Upper lobe of left lung (tissue), 6 donors: ENCODE data around the gene NSD2. TPM values are rescaled to one million over a fixed set of nuclear protein-coding genes. Genes with fewer than 3 reads are reported as not detected.

Experiments used
- ATAC-seq, 2 donors: fragments of 200-7000 bp; cut with Tn5 transposase; one replicate each; pipeline ENCODE4 v1.9.1; 2022; ENCODE audit warnings: mild to moderate bottlenecking in 2 of 2, moderate library complexity in 2 of 2; ENCODE audit not compliant: low FRiP score in 2 of 2
- DNase-seq, 2 donors: peaks; one replicate each; pipeline ENCODE4 v3.0.0-alpha.2; 2019 to 2020
- H3K27ac ChIP-seq, 4 donors: fragments of 200-600 bp; sonication (generic); one replicate each; pipeline ENCODE4 v1.5.1; 2016 to 2019
- H3K27me3 ChIP-seq, 4 donors: fragments of 200-600 bp; sonication (generic); one replicate each; pipeline ENCODE4 v1.5.1; 2017 to 2019
- H3K36me3 ChIP-seq, 4 donors: fragments of 200-600 bp; sonication (generic); one replicate each; pipeline ENCODE4 v1.5.1; 2016 to 2019
- H3K4me1 ChIP-seq, 4 donors: fragments of 200-600 bp; sonication (generic); one replicate each; pipeline ENCODE4 v1.5.1; 2018 to 2019
- H3K4me3 ChIP-seq, 4 donors: fragments of 200-600 bp; sonication (generic); one replicate each; pipeline ENCODE4 v1.5.1; 2017 to 2019; ENCODE audit warnings: mild to moderate bottlenecking in 2 of 4, moderate library complexity in 1 of 4
- H3K9me3 ChIP-seq, 4 donors: fragments of 200-600 bp; sonication (generic); one replicate each; pipeline ENCODE4 v1.5.1; 2018 to 2019
- EP300 ChIP-seq, 4 donors: sonication (generic); formaldehyde crosslinking; IDR thresholded peaks; one replicate each; pipeline ENCODE4 v1.5.1; 2017; ENCODE audit warnings: antibody characterized with exemption in 4 of 4, control low read depth in 2 of 4
- POLR2A ChIP-seq, 4 donors: fragments of 450-650 bp; IDR thresholded peaks; one replicate each; pipeline ENCODE4 v1.5.1; 2016 to 2017; ENCODE audit warnings: antibody characterized with exemption in 4 of 4, mild to moderate bottlenecking in 2 of 4
- POLR2AphosphoS5 ChIP-seq, 2 donors: sonication (generic); formaldehyde crosslinking; IDR thresholded peaks; one replicate each; pipeline ENCODE4 v1.5.1; 2017; ENCODE audit warnings: antibody characterized with exemption in 2 of 2
- WGBS, 2 donors: methylation state at CpG; one replicate each; pipeline ENCODE4 v1.1.5; 2017 to 2018; 5-methylcytosine and 5-hydroxymethylcytosine counted together
- total RNA-seq, 6 donors: library from RNA; depleted of rRNA in 4 of 6; stranded (reverse); fragments of >200 nt in 4 of 6; gene quantifications; one replicate each; pipeline versions ENCODE4 v1.1.0 to v1.2.1, GENCODE V29; 2016 to 2021
- TF ChIP-seq, protein P1 (sequence below), 6 experiments: fragments of 450-650 bp in 4 of 6; fragments of 200-600 bp in 2 of 6; sonication (generic) in 2 of 6; IDR thresholded peaks; one replicate each; pipeline ENCODE4 v1.5.1; 2016 to 2019; ENCODE audit warnings: antibody characterized with exemption in 6 of 6
- donor health status: DM: no; HTN: no; CAD: no; lungs with moderate emphysema.
- donor health status: DM: no; HTN: yes; CAD: no; lungs with severe emphysema.

NSD2 gene
- total RNA-seq, 6 donors from 2014 or later, result 35.7 to 164 (median 53.1) TPM

DNA sequence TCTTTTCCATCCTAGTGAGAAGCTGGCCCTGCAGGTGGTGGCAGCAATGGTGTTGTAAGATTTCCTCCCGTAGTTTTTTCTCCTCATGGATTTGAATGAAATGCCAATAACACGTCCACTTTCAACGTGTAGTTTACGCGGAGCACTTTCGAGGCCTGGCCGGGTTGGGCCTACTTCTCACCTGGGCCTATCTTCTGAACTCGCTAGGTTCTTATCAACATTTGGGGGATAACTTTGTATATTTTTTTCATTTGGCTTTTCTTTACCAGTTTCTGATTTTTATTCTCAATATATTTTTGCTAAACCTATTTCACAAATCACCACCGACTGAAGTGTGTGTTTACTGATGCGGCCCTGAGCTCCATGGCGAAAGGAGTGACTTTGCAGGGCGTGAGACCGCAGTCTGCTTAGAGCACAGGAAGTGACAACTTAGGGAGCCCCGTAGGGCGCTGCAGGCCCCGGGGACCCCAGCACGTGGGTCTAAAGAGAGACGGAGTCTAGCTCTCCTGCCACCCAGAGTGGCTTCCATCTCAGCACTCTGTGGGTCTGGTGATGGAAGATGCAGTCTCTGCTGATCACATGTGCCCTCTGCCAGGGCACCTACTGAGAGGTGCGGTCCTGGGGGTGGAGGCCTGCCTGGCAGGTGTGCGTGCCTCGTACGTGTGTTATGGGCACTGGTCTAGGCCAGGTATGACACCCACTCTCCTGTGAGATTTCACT lies 108.4 kb downstream of the NSD2 start:
- Histone ChIP-seq H3K4me1 (peaks cover 0 to 14% (median 6%) of the 10 kb centered on the region in 4 donors), H3K9me3 (no peaks in the 10 kb centered on the region), H3K27me3 (no peaks in the 10 kb centered on the region), H3K4me3 (no peak overlapping the region), H3K36me3 (peaks cover 14 to 100% (median 80%) of the 10 kb centered on the region in 4 donors), H3K27ac (no peak overlapping the region)
- no peak for ATAC-seq
- peak in 1 of 2 donors; percentile 41 for DNase-seq
- no peak for TF ChIP-seq POLR2AphosphoS5 (IDR thresholded peaks at IDR 0.05)
- TF ChIP-seq, protein P1, sequence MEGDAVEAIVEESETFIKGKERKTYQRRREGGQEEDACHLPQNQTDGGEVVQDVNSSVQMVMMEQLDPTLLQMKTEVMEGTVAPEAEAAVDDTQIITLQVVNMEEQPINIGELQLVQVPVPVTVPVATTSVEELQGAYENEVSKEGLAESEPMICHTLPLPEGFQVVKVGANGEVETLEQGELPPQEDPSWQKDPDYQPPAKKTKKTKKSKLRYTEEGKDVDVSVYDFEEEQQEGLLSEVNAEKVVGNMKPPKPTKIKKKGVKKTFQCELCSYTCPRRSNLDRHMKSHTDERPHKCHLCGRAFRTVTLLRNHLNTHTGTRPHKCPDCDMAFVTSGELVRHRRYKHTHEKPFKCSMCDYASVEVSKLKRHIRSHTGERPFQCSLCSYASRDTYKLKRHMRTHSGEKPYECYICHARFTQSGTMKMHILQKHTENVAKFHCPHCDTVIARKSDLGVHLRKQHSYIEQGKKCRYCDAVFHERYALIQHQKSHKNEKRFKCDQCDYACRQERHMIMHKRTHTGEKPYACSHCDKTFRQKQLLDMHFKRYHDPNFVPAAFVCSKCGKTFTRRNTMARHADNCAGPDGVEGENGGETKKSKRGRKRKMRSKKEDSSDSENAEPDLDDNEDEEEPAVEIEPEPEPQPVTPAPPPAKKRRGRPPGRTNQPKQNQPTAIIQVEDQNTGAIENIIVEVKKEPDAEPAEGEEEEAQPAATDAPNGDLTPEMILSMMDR (IDR thresholded peaks at IDR 0.05), result no peak
- no peak for TF ChIP-seq POLR2A (IDR thresholded peaks at IDR 0.05)
- TF ChIP-seq EP300 (IDR thresholded peaks at IDR 0.05), result no peak
- 89 to 94% methylated on average over 22 of the region's 22 CpGs for WGBS, 2 donors

DNA sequence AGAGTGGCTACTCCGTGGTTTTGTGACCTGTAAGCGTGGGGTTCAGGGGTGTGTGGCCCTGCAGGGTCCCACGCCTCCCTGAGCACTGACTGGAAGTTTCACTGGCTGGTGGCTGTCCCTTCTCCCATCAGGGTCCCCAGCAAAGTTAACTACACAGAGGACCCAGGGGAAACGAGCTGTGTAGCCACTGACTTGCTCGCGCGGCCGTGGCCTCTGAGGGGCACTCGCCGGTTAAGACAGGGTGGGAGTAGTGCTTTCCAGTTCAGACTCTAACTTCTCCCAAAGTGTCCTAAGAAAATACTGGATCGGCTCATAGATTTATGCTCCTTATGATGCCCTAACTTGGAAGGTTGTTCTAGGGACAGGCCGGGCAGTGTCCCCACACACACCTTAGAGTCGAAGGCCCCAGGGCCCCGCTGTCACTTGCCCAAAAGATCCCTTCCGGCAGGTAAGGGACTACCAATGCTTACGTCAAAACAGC lies 109.4 kb downstream of the NSD2 start:
- ATAC-seq (no peak), DNase-seq (peak in 1 of 2 donors; percentile 41)
- TF ChIP-seq POLR2A (IDR thresholded peaks at IDR 0.05), result no peak

DNA sequence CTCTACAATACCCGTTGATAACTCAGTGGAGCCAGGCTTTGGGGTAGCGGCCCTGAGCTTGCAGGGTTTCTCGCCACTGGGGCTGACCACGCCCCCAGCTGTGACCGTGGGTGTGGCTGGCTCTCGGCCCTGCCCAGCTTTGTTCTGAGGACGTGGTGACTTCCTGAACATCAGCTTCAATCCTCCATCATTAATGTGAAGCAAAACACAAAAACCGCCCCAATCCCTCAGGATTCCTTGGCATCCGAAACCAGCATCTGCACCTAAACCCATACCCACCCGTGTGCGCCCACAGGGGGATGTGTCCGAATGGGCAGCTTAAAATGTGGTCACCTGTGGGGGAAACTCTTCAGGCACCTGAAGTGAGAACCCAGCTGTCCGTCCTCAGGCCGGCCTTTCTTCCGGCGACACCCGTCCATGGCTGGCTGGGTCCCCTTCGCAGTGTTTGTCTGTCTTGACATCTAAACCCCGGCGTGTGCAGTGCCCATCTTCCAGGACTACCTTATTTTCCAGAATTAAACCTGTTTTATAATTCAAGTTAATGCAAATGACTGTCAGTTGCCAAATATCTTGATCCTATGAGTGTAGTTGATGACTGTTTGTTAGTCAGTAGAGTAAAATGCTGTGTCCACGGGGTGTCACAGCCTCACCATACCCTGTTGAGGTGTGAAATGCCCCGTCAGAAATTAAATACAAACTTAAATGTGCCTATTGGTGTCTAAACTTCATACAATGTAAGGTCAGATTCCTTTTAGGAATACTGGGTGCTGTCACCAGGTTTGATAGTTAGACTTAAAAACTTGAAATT lies 110.3 kb downstream of the NSD2 start:
- no peak for ATAC-seq
- H3K9me3 ChIP-seq, result no peaks in the 10 kb centered on the region
- TF ChIP-seq POLR2A (IDR thresholded peaks at IDR 0.05) (no peak), POLR2AphosphoS5 (IDR thresholded peaks at IDR 0.05) (no peak), EP300 (IDR thresholded peaks at IDR 0.05) (no peak)
- TF ChIP-seq, protein P1 (IDR thresholded peaks at IDR 0.05), result no peak
- no peaks in the 10 kb centered on the region for H3K27me3 ChIP-seq
- 84 to 86% methylated on average over 22 of the region's 22 CpGs for WGBS, 2 donors
- no peaks in the 10 kb centered on the region for H3K4me1 ChIP-seq
- DNase-seq, result peak; percentile 22 to 70
- H3K36me3 ChIP-seq, result peaks cover 29 to 100% (median 84%) of the 10 kb centered on the region in 4 donors
- no peak overlapping the region for H3K27ac ChIP-seq
- no peak overlapping the region for H3K4me3 ChIP-seq

More for the DNA sequence above, 109.4 kb downstream of the NSD2 start:
- Histone ChIP-seq H3K36me3 (peaks cover 23 to 100% (median 83%) of the 10 kb centered on the region in 4 donors), H3K9me3 (no peaks in the 10 kb centered on the region), H3K4me1 (peaks cover 0 to 4% (median 0%) of the 10 kb centered on the region in 4 donors), H3K4me3 (no peak overlapping the region), H3K27ac (no peak overlapping the region), H3K27me3 (no peaks in the 10 kb centered on the region)
- 98% methylated on average over 13 to 16 of the region's 16 CpGs for WGBS, 2 donors

DNA sequence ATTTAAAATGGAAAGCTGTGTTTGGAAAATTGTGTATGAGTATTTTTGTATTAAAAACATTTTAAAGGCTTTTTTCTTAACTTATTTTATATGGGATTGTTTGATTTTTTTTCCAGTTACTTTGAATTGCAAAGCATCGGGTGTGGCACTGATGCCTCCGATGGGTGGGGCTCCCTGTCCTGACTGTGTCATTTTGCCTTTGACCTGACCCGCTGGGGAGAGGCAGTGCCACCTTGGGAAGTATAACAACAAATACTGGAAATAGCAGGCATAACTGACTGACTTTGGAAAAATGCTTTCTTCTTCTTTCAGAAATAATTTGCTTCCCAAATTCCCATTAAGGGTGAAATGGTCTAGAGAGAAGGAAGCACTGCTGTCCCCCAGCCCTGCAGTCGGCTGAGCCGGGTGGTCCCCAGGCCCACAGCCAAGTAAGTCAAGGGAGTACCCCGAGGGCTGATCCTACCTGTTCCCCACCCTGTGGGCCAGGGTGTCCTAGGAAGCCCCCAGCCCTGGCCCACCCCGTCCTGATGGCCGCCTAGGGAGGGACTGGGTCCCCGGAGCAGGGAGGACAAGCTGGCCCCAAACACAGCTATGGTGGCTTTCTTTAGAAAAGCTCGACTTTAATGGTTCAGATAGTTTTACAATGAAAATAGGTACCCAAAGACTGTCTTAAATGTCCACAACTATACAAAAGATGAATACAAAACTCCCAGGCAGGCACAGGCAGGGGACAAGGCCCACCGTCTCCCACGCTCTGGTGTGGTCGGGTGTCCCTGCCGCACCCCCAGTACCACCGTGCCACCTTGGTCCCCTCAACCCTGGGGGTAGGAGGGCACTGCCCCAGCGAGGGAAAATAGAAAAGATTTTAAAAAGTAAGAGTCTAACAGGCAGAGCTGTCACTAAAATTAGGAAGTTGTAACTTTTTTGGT lies 111.2 kb downstream of the NSD2 start:
- Histone ChIP-seq H3K4me3 (no peak overlapping the region), H3K36me3 (peaks cover 35 to 100% (median 84%) of the 10 kb centered on the region in 4 donors), H3K27me3 (no peaks in the 10 kb centered on the region), H3K27ac (no peak overlapping the region), H3K9me3 (no peaks in the 10 kb centered on the region), H3K4me1 (no peaks in the 10 kb centered on the region)
- DNase-seq (peak in 1 of 2 donors; percentile 60), ATAC-seq (no peak)
- no peak for TF ChIP-seq POLR2A (IDR thresholded peaks at IDR 0.05)
- no peak for TF ChIP-seq POLR2AphosphoS5 (IDR thresholded peaks at IDR 0.05)
- 90 to 91% methylated on average over 11 to 16 of the region's 16 CpGs for WGBS, 2 donors

DNA sequence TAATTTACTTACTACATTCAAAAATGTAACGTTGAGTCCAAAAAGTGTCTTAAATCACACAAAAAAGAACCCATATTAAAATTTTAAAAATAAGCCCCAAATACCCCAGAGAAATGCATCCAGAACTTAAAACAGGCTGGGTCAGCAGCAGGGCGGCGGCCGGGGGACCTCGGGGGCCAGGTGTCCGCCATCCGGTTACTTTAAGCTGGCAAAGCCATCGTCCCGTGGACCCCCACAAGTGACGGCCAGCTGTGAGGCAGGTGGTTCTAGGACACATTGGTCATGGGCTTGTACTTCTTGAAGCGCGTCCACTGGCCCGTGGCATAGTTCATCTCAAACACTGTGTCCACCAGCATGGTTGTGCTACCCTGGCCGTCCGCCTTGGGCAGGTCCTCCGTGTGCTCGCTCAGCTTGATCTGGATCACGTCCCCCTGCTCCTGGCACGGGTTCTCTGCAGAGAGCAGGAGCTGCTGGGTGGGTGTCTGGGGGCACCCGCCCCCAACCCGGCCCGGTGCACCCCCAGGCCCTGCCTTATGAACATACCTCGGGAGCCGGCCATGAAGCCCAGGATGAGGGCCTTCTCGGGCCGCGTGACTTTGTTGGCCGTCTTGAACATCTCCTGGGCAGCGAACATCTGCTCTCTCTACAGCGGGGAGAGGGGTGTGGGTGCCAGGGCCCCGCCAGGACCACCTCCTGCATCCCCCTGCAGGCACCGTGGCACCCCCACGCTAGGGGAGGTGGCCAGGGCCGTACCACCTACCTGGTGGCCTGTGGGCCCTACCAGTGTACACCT lies 112.1 kb downstream of the NSD2 start:
- DNase-seq (peak; percentile 21 to 80), ATAC-seq (no peak)
- no peak for TF ChIP-seq POLR2A (IDR thresholded peaks at IDR 0.05)
- no peak for TF ChIP-seq POLR2AphosphoS5 (IDR thresholded peaks at IDR 0.05)
- no peak for TF ChIP-seq EP300 (IDR thresholded peaks at IDR 0.05)
- TF ChIP-seq, protein P1 (IDR thresholded peaks at IDR 0.05), result no peak
- Histone ChIP-seq H3K9me3 (no peaks in the 10 kb centered on the region), H3K36me3 (peaks cover 35 to 100% (median 87%) of the 10 kb centered on the region in 4 donors), H3K4me3 (no peak overlapping the region), H3K27me3 (no peaks in the 10 kb centered on the region), H3K27ac (no peak overlapping the region), H3K4me1 (no peaks in the 10 kb centered on the region)
- 91 to 95% methylated on average over 13 to 30 of the region's 34 CpGs for WGBS, 2 donors
